ENCODE results near the gene JARID2.

JARID2 gene

DNA sequence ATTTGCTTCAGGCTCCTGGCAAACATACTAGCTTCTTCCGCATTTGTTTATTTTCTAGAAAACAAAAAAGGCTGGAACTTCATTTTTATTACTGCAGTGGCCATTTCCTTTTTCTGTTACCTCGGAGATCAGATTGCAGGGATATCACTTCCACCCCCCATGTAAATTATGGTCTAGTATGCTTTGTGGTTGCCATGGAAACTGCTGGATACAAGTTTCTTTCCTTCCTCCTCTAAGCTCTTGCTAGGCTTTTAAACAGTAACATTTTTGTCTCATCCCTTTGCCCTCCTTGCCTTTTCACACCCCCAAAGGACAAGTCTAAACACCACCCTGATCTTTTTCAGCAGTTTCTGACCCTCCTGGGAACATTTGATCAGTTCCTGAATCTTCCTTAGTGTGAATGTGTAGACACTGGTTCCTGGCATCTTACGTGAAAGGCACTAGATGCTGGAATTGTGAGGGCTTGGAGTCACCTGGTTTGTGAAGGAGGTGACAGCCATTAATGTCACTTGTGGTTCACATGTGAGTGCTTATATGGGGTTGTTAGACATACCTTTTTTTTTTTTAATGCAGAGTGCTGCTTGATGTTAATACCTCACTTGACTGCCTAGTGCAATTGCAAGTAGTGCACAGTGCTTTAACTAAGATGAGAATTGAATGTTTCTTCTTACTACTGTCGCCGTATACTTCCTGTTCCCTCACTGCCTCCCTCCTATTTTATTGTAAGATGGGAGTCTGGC is 181.6 kb downstream of the JARID2 start:
- H3K4me1 ChIP-seq (ENCODE audit: control insufficient read depth, insufficient read depth, low read length), result peaks cover 94% of the 10 kb centered on the region
- no peaks in the 10 kb centered on the region for H3K27me3 ChIP-seq (ENCODE audit: control insufficient read depth, insufficient read depth, low read length)
- H3K9ac ChIP-seq (ENCODE audit: low read length), result no peak overlapping the region
- no peak overlapping the region for H3K4me3 ChIP-seq (ENCODE audit: low read depth, low read length)
- peaks cover 14% of the 10 kb centered on the region for H3K36me3 ChIP-seq (ENCODE audit: control insufficient read depth, insufficient read depth, low read length)
- H3K27ac ChIP-seq (ENCODE audit: low read depth, low read length), result no peak overlapping the region
- no peaks in the 10 kb centered on the region for H3K9me3 ChIP-seq (ENCODE audit: control insufficient read depth, insufficient read depth, low read depth, low read length)

GRCh38 chr6:15429141-15430110 is 183.6 kb downstream of the JARID2 start:
- no peak overlapping the region for H3K27ac ChIP-seq (ENCODE audit: low read depth, low read length)
- peaks cover 12% of the 10 kb centered on the region for H3K36me3 ChIP-seq (ENCODE audit: control insufficient read depth, insufficient read depth, low read length)
- H3K9ac ChIP-seq (ENCODE audit: low read length), result no peak overlapping the region
- H3K27me3 ChIP-seq (ENCODE audit: control insufficient read depth, insufficient read depth, low read length), result no peaks in the 10 kb centered on the region
- H3K4me1 ChIP-seq (ENCODE audit: control insufficient read depth, insufficient read depth, low read length), result peaks cover 97% of the 10 kb centered on the region
- no peaks in the 10 kb centered on the region for H3K9me3 ChIP-seq (ENCODE audit: control insufficient read depth, insufficient read depth, low read depth, low read length)
- no peak overlapping the region for H3K4me3 ChIP-seq (ENCODE audit: low read depth, low read length)

- Histone ChIP-seq H3K27me3 (ENCODE audit: control insufficient read depth, insufficient read depth, low read length) (no peaks in the 10 kb centered on the region), H3K36me3 (ENCODE audit: control insufficient read depth, insufficient read depth, low read length) (peaks cover 12% of the 10 kb centered on the region), H3K4me1 (ENCODE audit: control insufficient read depth, insufficient read depth, low read length) (peaks cover 97% of the 10 kb centered on the region), H3K4me3 (ENCODE audit: low read depth, low read length) (no peak overlapping the region), H3K9ac (ENCODE audit: low read length) (no peak overlapping the region), H3K27ac (ENCODE audit: low read depth, low read length) (no peak overlapping the region), H3K9me3 (ENCODE audit: control insufficient read depth, insufficient read depth, low read depth, low read length) (no peaks in the 10 kb centered on the region)
Measured at GRCh38 chr6:15430186-15430585, 184.3 kb downstream of the JARID2 start.

DNA sequence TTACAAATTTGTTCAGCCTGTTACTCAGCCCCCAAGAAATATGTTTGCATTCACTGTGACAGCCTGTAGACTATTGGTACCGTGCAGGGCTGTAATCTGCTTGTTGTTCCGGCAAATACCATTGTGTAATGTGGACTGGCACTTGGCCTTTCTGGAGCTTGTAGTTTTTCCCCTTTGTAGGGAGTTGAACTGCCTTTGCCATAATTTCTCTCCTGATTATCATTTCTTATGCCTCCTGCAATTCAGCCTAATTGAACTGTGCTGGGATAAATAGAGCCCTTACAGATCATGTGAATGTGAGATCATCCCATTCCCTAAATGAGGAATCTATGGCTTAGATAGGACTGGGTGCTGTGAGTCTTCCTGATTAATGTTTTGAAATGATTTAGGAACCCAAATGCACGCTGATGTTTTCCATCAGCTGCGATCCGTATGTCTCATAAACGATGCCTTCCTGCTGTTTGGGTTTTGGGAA is 185.1 kb downstream of the JARID2 start:
- H3K4me3 ChIP-seq (ENCODE audit: low read depth, low read length), result no peak overlapping the region

DNA sequence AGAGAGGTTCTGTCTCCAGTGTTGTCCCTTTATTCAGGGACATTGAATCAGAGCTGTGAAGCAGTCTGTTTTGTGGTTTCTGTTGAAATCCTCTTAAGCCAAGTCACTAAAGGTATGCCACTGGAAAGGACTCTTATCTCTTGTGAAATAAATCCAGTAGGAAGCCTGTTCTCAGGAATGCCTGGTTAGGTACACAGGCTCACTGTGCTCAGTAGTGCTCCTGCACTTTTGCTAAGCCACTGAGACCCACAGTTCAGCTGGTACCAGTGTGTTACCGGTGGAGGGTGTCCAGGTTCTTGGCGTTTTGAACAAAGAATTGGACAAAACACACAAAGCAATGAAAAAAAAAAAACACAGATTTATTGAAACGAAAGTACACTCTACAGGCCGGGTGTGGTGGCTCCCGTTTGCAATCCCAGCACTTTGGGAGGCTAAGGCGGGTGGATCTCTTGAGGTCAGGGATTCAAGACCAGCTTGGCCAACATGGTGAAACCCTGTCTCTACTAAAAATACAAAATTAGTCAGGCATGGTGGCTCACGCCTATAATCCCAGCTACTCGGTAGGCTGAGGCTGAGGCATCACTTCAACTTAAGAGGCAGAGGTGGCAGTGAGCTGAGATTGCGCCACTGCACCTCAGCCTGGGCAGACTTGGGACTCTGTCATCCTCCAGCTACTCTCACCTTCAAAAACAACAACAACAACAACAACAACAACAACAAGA is 186.1 kb downstream of the JARID2 start:
- Histone ChIP-seq H3K4me3 (ENCODE audit: low read depth, low read length) (no peak overlapping the region), H3K36me3 (ENCODE audit: control insufficient read depth, insufficient read depth, low read length) (peaks cover 3% of the 10 kb centered on the region; the same call in 1 of the 2 replicates), H3K4me1 (ENCODE audit: control insufficient read depth, insufficient read depth, low read length) (peaks cover 96% of the 10 kb centered on the region), H3K9ac (ENCODE audit: low read length) (no peak overlapping the region), H3K27me3 (ENCODE audit: control insufficient read depth, insufficient read depth, low read length) (no peaks in the 10 kb centered on the region), H3K9me3 (ENCODE audit: control insufficient read depth, insufficient read depth, low read depth, low read length) (no peaks in the 10 kb centered on the region), H3K27ac (ENCODE audit: low read depth, low read length) (no peak overlapping the region)

More for the DNA sequence above, 185.1 kb downstream of the JARID2 start:
- no peak overlapping the region for H3K9ac ChIP-seq (ENCODE audit: low read length)
- no peak overlapping the region for H3K27ac ChIP-seq (ENCODE audit: low read depth, low read length)
- H3K36me3 ChIP-seq (ENCODE audit: control insufficient read depth, insufficient read depth, low read length), result peaks cover 4% of the 10 kb centered on the region; the same call in 1 of the 2 replicates
- H3K9me3 ChIP-seq (ENCODE audit: control insufficient read depth, insufficient read depth, low read depth, low read length), result no peaks in the 10 kb centered on the region
- H3K27me3 ChIP-seq (ENCODE audit: control insufficient read depth, insufficient read depth, low read length), result no peaks in the 10 kb centered on the region
- H3K4me1 ChIP-seq (ENCODE audit: control insufficient read depth, insufficient read depth, low read length), result peaks cover 96% of the 10 kb centered on the region

DNA sequence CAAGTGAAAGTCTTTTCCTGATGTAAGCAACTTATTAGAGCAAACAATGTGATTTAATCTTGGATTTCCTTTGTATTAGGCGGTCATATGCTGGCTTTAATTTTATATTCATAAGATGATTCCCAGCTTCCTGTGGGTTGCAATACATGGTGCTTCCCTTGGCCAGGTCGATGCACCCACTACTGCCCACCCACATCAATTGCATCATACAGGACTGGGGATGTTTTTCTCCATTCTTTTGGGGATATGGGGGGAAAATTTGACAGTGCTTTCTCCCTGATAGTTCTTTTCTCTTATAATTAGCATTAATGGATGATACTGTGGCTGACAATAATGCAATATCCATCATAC is 187.6 kb downstream of the JARID2 start:
- no peak overlapping the region for H3K9ac ChIP-seq (ENCODE audit: low read length)

DNA sequence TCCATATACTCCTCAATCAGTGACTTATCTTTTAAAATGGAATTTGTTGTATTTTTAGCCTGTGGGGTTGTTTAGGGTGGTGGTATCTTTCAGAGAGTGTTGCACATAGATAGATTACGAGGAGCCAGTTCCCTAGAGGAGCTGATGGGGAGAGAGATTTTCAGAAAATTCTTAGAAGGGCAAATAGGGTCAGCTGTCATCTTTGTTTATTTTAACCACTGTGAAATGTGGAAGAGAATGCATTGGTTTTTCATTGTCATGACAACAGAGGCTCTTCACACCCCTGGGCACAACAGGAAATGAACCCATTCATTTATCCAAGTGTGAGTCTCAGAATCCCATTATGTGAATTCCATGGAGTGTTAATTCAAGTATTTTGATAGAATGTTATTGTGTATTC is 188.4 kb downstream of the JARID2 start:
- no peaks in the 10 kb centered on the region; the same call in 1 of the 2 replicates for H3K36me3 ChIP-seq (ENCODE audit: control insufficient read depth, insufficient read depth, low read length)
- no peaks in the 10 kb centered on the region for H3K27me3 ChIP-seq (ENCODE audit: control insufficient read depth, insufficient read depth, low read length)
- H3K9me3 ChIP-seq (ENCODE audit: control insufficient read depth, insufficient read depth, low read depth, low read length), result no peaks in the 10 kb centered on the region
- H3K27ac ChIP-seq (ENCODE audit: low read depth, low read length), result no peak overlapping the region
- no peak overlapping the region for H3K9ac ChIP-seq (ENCODE audit: low read length)
- no peak overlapping the region for H3K4me3 ChIP-seq (ENCODE audit: low read depth, low read length)
- peaks cover 97% of the 10 kb centered on the region for H3K4me1 ChIP-seq (ENCODE audit: control insufficient read depth, insufficient read depth, low read length)

More for the DNA sequence above, 187.6 kb downstream of the JARID2 start:
- Histone ChIP-seq H3K4me3 (ENCODE audit: low read depth, low read length) (no peak overlapping the region), H3K36me3 (ENCODE audit: control insufficient read depth, insufficient read depth, low read length) (no peaks in the 10 kb centered on the region; the same call in 1 of the 2 replicates), H3K27ac (ENCODE audit: low read depth, low read length) (no peak overlapping the region), H3K9me3 (ENCODE audit: control insufficient read depth, insufficient read depth, low read depth, low read length) (no peaks in the 10 kb centered on the region), H3K4me1 (ENCODE audit: control insufficient read depth, insufficient read depth, low read length) (peaks cover 95% of the 10 kb centered on the region), H3K27me3 (ENCODE audit: control insufficient read depth, insufficient read depth, low read length) (no peaks in the 10 kb centered on the region)

DNA sequence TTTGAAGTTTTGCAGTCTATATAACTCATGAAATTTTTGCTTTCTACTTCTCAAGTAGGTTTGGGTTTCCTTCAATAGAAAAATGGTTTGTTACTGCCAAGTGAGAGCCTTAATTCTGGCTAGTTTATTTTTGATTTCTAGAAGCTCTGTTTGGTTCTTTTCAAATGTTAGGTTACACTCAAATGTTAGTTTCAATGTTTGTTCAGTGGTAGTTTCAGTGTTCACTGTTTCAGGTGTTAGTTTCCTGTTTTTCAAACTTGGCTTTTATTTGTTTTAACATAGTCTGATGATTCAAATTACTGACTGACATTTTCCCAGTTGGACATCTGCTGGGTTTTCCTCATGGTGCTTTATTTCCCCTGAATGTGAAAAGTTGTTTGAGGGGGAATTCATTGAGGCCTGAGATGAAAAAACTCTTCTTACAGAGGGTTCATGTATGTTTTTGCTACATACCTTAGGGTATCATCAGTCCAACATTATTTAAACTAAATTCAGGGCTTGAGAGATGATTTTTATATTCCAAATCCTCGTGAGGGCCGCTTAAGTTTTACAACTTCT is 189.0 kb downstream of the JARID2 start:
- Histone ChIP-seq H3K27ac (ENCODE audit: low read depth, low read length) (no peak overlapping the region), H3K4me3 (ENCODE audit: low read depth, low read length) (no peak overlapping the region), H3K9ac (ENCODE audit: low read length) (no peak overlapping the region), H3K27me3 (ENCODE audit: control insufficient read depth, insufficient read depth, low read length) (no peaks in the 10 kb centered on the region), H3K9me3 (ENCODE audit: control insufficient read depth, insufficient read depth, low read depth, low read length) (no peaks in the 10 kb centered on the region), H3K4me1 (ENCODE audit: control insufficient read depth, insufficient read depth, low read length) (peaks cover 97% of the 10 kb centered on the region), H3K36me3 (ENCODE audit: control insufficient read depth, insufficient read depth, low read length) (no peaks in the 10 kb centered on the region; the same call in 1 of the 2 replicates)

- H3K36me3 ChIP-seq (ENCODE audit: control insufficient read depth, insufficient read depth, low read length), result no peaks in the 10 kb centered on the region; the same call in 1 of the 2 replicates
- H3K9ac ChIP-seq (ENCODE audit: low read length), result no peak overlapping the region
- H3K27ac ChIP-seq (ENCODE audit: low read depth, low read length), result no peak overlapping the region
- H3K9me3 ChIP-seq (ENCODE audit: control insufficient read depth, insufficient read depth, low read depth, low read length), result no peaks in the 10 kb centered on the region
- H3K27me3 ChIP-seq (ENCODE audit: control insufficient read depth, insufficient read depth, low read length), result no peaks in the 10 kb centered on the region
- peaks cover 97% of the 10 kb centered on the region for H3K4me1 ChIP-seq (ENCODE audit: control insufficient read depth, insufficient read depth, low read length)
- H3K4me3 ChIP-seq (ENCODE audit: low read depth, low read length), result no peak overlapping the region
Measured at GRCh38 chr6:15435468-15435867, 189.6 kb downstream of the JARID2 start.

DNA sequence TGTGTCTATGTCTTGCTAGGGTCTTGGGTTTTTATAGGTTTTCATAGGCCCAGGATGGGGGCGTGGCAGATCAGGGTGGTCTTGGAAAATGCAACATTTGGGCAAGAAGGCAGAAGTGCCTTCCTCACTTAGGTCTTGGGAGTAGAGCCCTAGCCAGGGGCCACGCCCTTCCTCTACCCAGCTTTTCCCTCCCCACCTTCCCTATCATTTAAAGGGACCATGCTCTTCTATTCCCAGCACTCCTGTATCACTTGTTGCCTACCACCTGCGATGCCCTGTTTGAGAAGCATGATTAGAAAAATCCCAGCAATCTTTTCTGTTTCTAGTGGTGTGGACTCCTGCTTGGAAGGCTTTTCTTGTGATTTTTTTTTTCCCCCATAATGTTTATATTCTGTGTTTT is 190.6 kb downstream of the JARID2 start:
- Histone ChIP-seq H3K36me3 (ENCODE audit: control insufficient read depth, insufficient read depth, low read length) (no peaks in the 10 kb centered on the region; the same call in 1 of the 2 replicates), H3K4me1 (ENCODE audit: control insufficient read depth, insufficient read depth, low read length) (peaks cover 91% of the 10 kb centered on the region), H3K27me3 (ENCODE audit: control insufficient read depth, insufficient read depth, low read length) (no peaks in the 10 kb centered on the region), H3K27ac (ENCODE audit: low read depth, low read length) (no peak overlapping the region), H3K4me3 (ENCODE audit: low read depth, low read length) (no peak overlapping the region), H3K9ac (ENCODE audit: low read length) (no peak overlapping the region), H3K9me3 (ENCODE audit: control insufficient read depth, insufficient read depth, low read depth, low read length) (no peaks in the 10 kb centered on the region)

Data from HUES6 (cell line).